Endodermal cell (in vitro differentiated cells): ENCODE data around the gene DRG2. TPM values are rescaled to one million over a fixed set of nuclear protein-coding genes. Genes with fewer than 3 reads are reported as not detected.

Experiments
- DNase-seq: peaks from one replicate; pipeline ENCODE4 v3.0.0-alpha.2; 2017
- H3K27ac ChIP-seq: 2 replicates; pipeline ENCODE4 v1.5.1; 2013; ENCODE audit warnings: mild to moderate bottlenecking, low read depth, low read length, moderate library complexity
- H3K27me3 ChIP-seq: 2 replicates; pipeline ENCODE4 v1.6.1; 2013; ENCODE audit warnings: mild to moderate bottlenecking, low read length, moderate library complexity; ENCODE audit not compliant: insufficient read depth, control insufficient read depth, poor library complexity, severe bottlenecking
- H3K36me3 ChIP-seq: 2 replicates; pipeline ENCODE4 v1.7.0; 2013; ENCODE audit warnings: mild to moderate bottlenecking, low read length, moderate library complexity; ENCODE audit not compliant: control insufficient read depth, insufficient read depth
- H3K4me1 ChIP-seq: one replicate; pipeline ENCODE4 v1.7.0; 2013; ENCODE audit warnings: low read length; ENCODE audit not compliant: control insufficient read depth, insufficient read depth
- H3K4me3 ChIP-seq: 2 replicates; pipeline ENCODE4 v1.5.1; 2013; ENCODE audit warnings: mild to moderate bottlenecking, low read length, moderate library complexity
- H3K9ac ChIP-seq: 2 replicates; pipeline ENCODE4 v1.6.1; 2013; ENCODE audit warnings: mild to moderate bottlenecking, low read length, moderate library complexity; ENCODE audit not compliant: poor library complexity, severe bottlenecking; ENCODE audit errors: extremely low read depth
- H3K9me3 ChIP-seq: 2 replicates; pipeline ENCODE4 v1.6.1; 2013; ENCODE audit warnings: mild to moderate bottlenecking, low read length, moderate library complexity; ENCODE audit not compliant: control insufficient read depth
- H3K27ac Mint-ChIP-seq: 2 replicates; pipeline ENCODE4 v1.8.0; 2020; ENCODE audit warnings: mixed read lengths
- H3K27me3 Mint-ChIP-seq: 2 replicates; pipeline ENCODE4 v1.8.0; 2021; ENCODE audit warnings: mild to moderate bottlenecking, mixed read lengths; ENCODE audit not compliant: insufficient read depth
- H3K36me3 Mint-ChIP-seq: 2 replicates; pipeline ENCODE4 v1.8.0; 2020; ENCODE audit warnings: low read depth, mixed read lengths
- H3K4me1 Mint-ChIP-seq: 2 replicates; pipeline ENCODE4 v1.8.0; 2020; ENCODE audit warnings: mixed read lengths
- H3K4me3 Mint-ChIP-seq: 2 replicates; pipeline ENCODE4 v1.8.0; 2020; ENCODE audit warnings: mild to moderate bottlenecking, moderate library complexity, mixed read lengths
- H3K9me3 Mint-ChIP-seq: 2 replicates; pipeline ENCODE4 v1.8.0; 2020; ENCODE audit warnings: mild to moderate bottlenecking, mixed read lengths
- CTCF ChIP-seq: fragments of 200-600 bp; sonication (generic); conservative IDR thresholded peaks from 2 replicates; pipeline ENCODE4 v1.5.0; 2021; ENCODE audit warnings: antibody characterized with exemption, mild to moderate bottlenecking
- WGBS, 2 experiments: methylation state at CpG; one replicate each; pipeline versions ENCODE4 v1.1.5 to v1.1.7; 2013; ENCODE audit warnings: missing lambda C conversion rate in 2 of 2, mixed read lengths in 1 of 2; ENCODE audit not compliant: insufficient coverage in 1 of 2, insufficient read length in 1 of 2; 5-methylcytosine and 5-hydroxymethylcytosine counted together
- total RNA-seq, 2 donors: library from RNA; stranded (reverse); fragmentation: NEBNext Ultra II Directional in 1 of 2; extraction: Animal tissue kit (Norgen Biotek cat#: 25700) in 1 of 2; gene quantifications; 2 replicates in 1 of 2; 3 replicates in 1 of 2; pipeline ENCODE4 v1.2.1, GENCODE V29; 2021

Gene DRG2
- total RNA-seq, 2 donors from 2014 or later, result 45.1 to 49.9 TPM

- no peaks in the 10 kb centered on the region for H3K27me3 ChIP-seq
- H3K9ac ChIP-seq, result no peak overlapping the region
- DNase-seq, result no peak
- no peaks in the 10 kb centered on the region for H3K4me1 Mint-ChIP-seq
- no peak for TF ChIP-seq CTCF
- no peaks in the 10 kb centered on the region for H3K9me3 Mint-ChIP-seq
- H3K9me3 ChIP-seq, result no peaks in the 10 kb centered on the region
- WGBS, 2 experiments, result 96 to 98% methylated on average over 8 to 11 of the region's 11 CpGs
- peaks cover 61% of the 10 kb centered on the region for H3K36me3 ChIP-seq
- no peak overlapping the region for H3K27ac ChIP-seq
- no peaks in the 10 kb centered on the region for H3K27me3 Mint-ChIP-seq
- no peaks in the 10 kb centered on the region for H3K4me1 ChIP-seq
- H3K4me3 Mint-ChIP-seq, result no peak overlapping the region
- peaks cover 41% of the 10 kb centered on the region for H3K36me3 Mint-ChIP-seq
- H3K27ac Mint-ChIP-seq, result peak overlapping the region; percentile 53
- no peak overlapping the region for H3K4me3 ChIP-seq
Measured at GRCh38 chr17:18065546-18065945, 22.2 kb upstream of the DRG2 start.

GRCh38 chr17:18066866-18067265 is 20.9 kb upstream of the DRG2 start:
- H3K4me1 ChIP-seq, result no peaks in the 10 kb centered on the region
- DNase-seq, result no peak
- Mint-ChIP-seq H3K9me3 (no peaks in the 10 kb centered on the region), H3K36me3 (peaks cover 34% of the 10 kb centered on the region), H3K27me3 (no peaks in the 10 kb centered on the region), H3K4me3 (no peak overlapping the region), H3K27ac (no peak overlapping the region), H3K4me1 (peaks cover 6% of the 10 kb centered on the region)
- H3K27me3 ChIP-seq, result no peaks in the 10 kb centered on the region
- no peak overlapping the region for H3K4me3 ChIP-seq
- no peak for TF ChIP-seq CTCF
- WGBS, 2 experiments, result 94 to 100% methylated on average over 2 to 4 of the region's 4 CpGs
- H3K27ac ChIP-seq, result no peak overlapping the region
- H3K9me3 ChIP-seq, result no peaks in the 10 kb centered on the region
- peaks cover 51% of the 10 kb centered on the region for H3K36me3 ChIP-seq
- no peak overlapping the region for H3K9ac ChIP-seq

GRCh38 chr17:18069101-18069500 is 18.6 kb upstream of the DRG2 start:
- no peaks in the 10 kb centered on the region for H3K27me3 ChIP-seq
- peaks cover 38% of the 10 kb centered on the region for H3K36me3 ChIP-seq
- H3K9me3 Mint-ChIP-seq, result no peaks in the 10 kb centered on the region
- H3K4me1 ChIP-seq, result no peaks in the 10 kb centered on the region
- H3K4me3 ChIP-seq, result no peak overlapping the region
- H3K27ac Mint-ChIP-seq, result no peak overlapping the region
- no peak overlapping the region for H3K4me3 Mint-ChIP-seq
- H3K4me1 Mint-ChIP-seq, result peaks cover 6% of the 10 kb centered on the region
- DNase-seq, result no peak
- no peak for TF ChIP-seq CTCF
- no peak overlapping the region for H3K27ac ChIP-seq
- no peaks in the 10 kb centered on the region for H3K9me3 ChIP-seq
- 96% methylated on average over 2 of the region's 2 CpGs; no CpG with 5 or more reads in 1 of the 2 experiments for WGBS, 2 experiments
- H3K36me3 Mint-ChIP-seq, result peaks cover 19% of the 10 kb centered on the region
- no peaks in the 10 kb centered on the region for H3K27me3 Mint-ChIP-seq
- no peak overlapping the region for H3K9ac ChIP-seq
